Right lobe of liver (tissue), 4 donors: Measurements from ENCODE around the gene AGRN.
"Not testable (repeated sequence)": the region's sequence is repeated elsewhere in the genome, so short reads cannot be mapped to it uniquely, and the experiment has no call there.

Experiments
- POLR2A ChIP-seq: fragments of 450-650 bp; IDR thresholded peaks from one replicate; pipeline ENCODE4 v1.6.1; 2017; ENCODE audit warnings: antibody characterized with exemption, mild to moderate bottlenecking
- TF ChIP-seq, protein P1 (sequence below), 4 donors: fragments of 200-600 bp in 3 of 4; fragments of 450-650 bp in 1 of 4; IDR thresholded peaks; one replicate each; pipeline versions ENCODE4 v1.5.1 to v1.8.0; 2016 to 2022; ENCODE audit warnings: antibody characterized with exemption in 4 of 4, mild to moderate bottlenecking in 2 of 4
- donor health status: DM: no; HTN: no; CAD: no.
- donor health status: DM: no; HTN: no; CAD: no.
- donor health status: DM: no; HTN: yes; CAD: no.

DNA sequence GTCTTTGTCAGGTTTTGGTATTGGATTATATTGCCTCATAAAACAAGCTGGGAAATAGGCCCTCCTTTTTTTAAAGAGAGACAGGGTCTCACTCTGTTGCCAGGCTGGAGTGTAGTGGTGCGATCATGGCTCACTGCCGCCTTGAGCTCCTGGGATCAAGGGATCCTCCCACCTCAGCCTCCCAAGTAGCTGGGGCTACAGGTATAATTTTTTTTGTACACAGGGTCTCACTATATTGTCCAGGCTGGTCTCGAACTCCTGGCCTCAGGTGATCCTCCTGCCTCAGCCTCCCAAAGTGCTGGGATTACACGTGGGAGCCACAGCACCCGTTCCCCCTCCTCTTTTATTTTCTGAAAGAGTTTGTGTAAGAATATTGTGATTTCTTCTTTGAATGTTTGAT, 76.2 kb downstream of the AGRN start:
- TF ChIP-seq, protein P1, sequence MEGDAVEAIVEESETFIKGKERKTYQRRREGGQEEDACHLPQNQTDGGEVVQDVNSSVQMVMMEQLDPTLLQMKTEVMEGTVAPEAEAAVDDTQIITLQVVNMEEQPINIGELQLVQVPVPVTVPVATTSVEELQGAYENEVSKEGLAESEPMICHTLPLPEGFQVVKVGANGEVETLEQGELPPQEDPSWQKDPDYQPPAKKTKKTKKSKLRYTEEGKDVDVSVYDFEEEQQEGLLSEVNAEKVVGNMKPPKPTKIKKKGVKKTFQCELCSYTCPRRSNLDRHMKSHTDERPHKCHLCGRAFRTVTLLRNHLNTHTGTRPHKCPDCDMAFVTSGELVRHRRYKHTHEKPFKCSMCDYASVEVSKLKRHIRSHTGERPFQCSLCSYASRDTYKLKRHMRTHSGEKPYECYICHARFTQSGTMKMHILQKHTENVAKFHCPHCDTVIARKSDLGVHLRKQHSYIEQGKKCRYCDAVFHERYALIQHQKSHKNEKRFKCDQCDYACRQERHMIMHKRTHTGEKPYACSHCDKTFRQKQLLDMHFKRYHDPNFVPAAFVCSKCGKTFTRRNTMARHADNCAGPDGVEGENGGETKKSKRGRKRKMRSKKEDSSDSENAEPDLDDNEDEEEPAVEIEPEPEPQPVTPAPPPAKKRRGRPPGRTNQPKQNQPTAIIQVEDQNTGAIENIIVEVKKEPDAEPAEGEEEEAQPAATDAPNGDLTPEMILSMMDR (IDR thresholded peaks at IDR 0.05) = not testable (repeated sequence)
- TF ChIP-seq POLR2A = not testable (repeated sequence)
